Measurements from ENCODE around the gene SLC19A2. TPM values are rescaled to one million over a fixed set of nuclear protein-coding genes. Genes with fewer than 3 reads are reported as not detected.
"Not testable (repeated sequence)": the region's sequence is repeated elsewhere in the genome, so short reads cannot be mapped to it uniquely, and the experiment has no call there.

Gene SLC19A2
- 10 to 100 TPM in 2 of 4 donors, 1 to 10 TPM in 2; 7.2 to 14.9 (median 10.9) TPM for total RNA-seq

DNA sequence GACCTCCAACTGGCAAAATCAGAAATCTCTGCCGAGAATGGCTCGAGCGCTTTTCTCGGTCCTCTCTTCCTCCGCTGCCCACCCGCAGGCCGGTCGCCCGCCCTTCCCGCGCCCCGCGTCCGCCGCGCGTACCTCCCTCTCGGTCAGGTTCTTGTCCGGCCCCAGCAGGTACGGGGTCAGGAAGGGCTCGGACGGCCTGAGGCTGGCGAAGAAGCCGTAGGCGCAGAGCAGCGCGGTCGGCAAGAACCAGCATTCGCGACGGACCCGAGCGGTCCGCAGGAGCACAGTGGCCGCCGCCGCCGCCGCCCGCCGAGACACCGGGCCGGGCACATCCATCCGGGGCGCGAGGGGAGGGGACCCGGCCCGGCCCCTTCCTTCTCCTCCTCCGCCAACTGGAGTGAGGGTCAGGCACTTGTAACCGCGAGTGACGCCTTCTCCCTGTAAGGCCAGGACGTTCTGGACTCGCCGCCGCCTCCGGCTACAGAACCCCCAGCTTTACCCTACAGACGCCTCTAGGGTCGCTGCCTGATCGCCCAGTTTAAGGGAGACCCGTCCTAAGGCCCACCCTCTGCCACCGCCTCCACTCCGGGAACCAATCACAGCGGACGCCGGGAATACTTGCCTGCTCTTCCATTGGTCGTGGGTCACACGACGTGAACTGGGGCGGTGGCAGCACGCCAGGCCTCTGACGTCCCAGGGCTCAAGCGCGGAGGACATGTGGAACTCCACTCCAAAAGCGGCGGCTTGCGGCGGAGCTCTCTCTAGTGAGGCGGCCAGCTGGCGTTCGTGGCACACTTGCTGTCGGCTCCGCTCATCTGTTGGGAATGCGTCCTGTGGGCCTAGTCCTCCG lies at the start of gene SLC19A2:
SLC19A2 (minus strand) TSS at position 514 of the 850 bp plus-strand sequence; CDS start at position 336, 178 bp downstream.
- Histone ChIP-seq H3K9me3 (no peaks in the 10 kb centered on the region), H3K27ac (peak within 1 kb of the TSS; percentile 82 to 98 (median 95)), H3K4me1 (peaks cover 0 to 14% (median 4%) of the 10 kb centered on the region in 4 donors), H3K36me3 (no peaks in the 10 kb centered on the region), H3K27me3 (no peaks in the 10 kb centered on the region), H3K4me3 (peak within 1 kb of the TSS; percentile 68 to 89 (median 84))
- TF ChIP-seq CTCF (IDR thresholded peaks at IDR 0.05): peak in 5 of 6 experiments; percentile 10 to 52 (median 29)
- TF ChIP-seq POLR2A (IDR thresholded peaks at IDR 0.05): peak; percentile 73 to 89
- DNase-seq: peak; percentile 96 to 99 (median 99)

DNA sequence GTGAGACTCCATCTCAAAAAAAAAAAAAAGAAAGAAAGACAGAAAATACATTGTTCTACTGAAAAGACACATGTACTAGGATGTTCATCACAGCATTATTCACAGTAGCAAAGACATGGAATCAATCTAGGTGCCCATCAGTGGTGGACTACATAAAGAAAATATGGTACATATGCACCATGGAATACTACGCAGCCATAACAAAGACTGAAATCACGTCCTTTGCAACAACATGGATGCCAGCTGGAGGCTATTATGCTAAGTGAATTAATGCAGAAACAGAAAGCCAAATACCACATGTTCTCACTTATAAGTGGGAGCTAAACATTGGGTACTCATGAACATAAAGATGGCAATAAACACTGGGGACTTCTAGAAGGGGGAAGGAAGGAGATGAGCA lies 48.9 kb upstream of the SLC19A2 start:
- no peaks in the 10 kb centered on the region for H3K27me3 ChIP-seq

DNA sequence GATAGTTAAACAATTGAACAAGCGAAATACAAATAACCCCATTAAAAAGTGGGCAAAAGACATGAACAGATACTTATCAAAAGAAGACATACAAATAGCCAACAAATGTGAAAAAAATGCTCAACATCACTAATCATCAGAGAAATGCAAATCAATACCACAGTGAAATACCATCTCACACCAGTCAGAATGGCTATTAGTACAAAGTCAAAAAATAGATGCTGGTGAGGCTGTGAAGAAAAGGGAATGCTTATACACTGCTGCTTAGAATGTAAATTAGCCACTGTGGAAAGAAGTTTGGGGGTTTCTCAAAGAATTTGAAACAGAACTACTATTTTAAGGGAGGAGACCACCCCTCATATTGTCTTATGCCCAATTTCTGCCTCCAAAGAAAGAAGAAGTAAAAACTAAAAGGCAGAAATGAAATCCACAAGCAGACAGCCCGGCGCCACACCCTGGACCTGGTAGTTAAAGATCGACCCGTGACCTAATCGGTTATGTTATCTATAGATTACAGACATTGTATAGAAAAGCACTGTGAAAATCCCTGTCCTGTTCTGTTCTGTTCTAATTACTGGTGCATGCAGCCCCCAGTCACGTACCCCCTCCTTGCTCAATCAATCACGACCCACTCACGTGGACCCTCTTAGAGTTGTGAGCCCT lies 47.9 kb upstream of the SLC19A2 start:
- H3K4me1 ChIP-seq, H3K36me3 ChIP-seq, H3K9me3 ChIP-seq, H3K27ac ChIP-seq, H3K27me3 ChIP-seq, H3K4me3 ChIP-seq: not testable (repeated sequence)
- DNase-seq: peak in 1 of 3 donors; percentile 57

More for the DNA sequence above, 48.9 kb upstream of the SLC19A2 start:
- H3K9me3 ChIP-seq: no peaks in the 10 kb centered on the region
- H3K27ac ChIP-seq: no peak overlapping the region
- no peaks in the 10 kb centered on the region for H3K36me3 ChIP-seq
- TF ChIP-seq CTCF (IDR thresholded peaks at IDR 0.05): no peak
- no peak for TF ChIP-seq POLR2A (IDR thresholded peaks at IDR 0.05)
- DNase-seq: no peak
- no peak overlapping the region for H3K4me3 ChIP-seq
- H3K4me1 ChIP-seq: no peaks in the 10 kb centered on the region

DNA sequence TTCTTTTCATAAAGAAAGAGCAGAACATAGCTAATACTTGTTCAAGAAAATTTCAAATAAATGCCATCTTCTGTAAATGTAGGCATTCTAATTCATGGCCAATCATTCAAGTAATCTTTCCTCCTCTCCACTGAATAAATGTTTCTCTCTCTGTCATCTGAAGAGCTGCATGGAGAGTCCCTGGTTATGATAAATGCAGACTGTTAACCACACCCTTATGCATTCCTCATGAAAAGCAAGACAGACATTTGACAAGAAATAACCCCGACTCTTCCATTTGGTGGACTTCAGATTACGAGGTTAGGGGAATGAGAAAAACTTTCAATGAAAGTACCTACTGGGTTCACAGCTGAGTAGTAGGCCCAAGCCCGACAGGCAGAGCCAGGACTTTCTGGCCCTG lies 44.7 kb upstream of the SLC19A2 start:
- H3K9me3 ChIP-seq: no peaks in the 10 kb centered on the region
- no peak for DNase-seq
- no peak overlapping the region for H3K27ac ChIP-seq
- H3K27me3 ChIP-seq: no peaks in the 10 kb centered on the region
- peaks cover 0 to 15% (median 0%) of the 10 kb centered on the region in 4 donors for H3K4me1 ChIP-seq
- H3K4me3 ChIP-seq: no peak overlapping the region
- TF ChIP-seq CTCF (IDR thresholded peaks at IDR 0.05) (no peak), POLR2A (IDR thresholded peaks at IDR 0.05) (no peak)
- H3K36me3 ChIP-seq: no peaks in the 10 kb centered on the region

- TF ChIP-seq CTCF (IDR thresholded peaks at IDR 0.05) (no peak), POLR2A (IDR thresholded peaks at IDR 0.05) (no peak)
- peak overlapping the region in 3 of 4 donors; percentile 49 to 77 (median 62) for H3K27ac ChIP-seq
- H3K4me3 ChIP-seq: peak overlapping the region in 2 of 4 donors; percentile 1 to 4
- DNase-seq: peak in 1 of 3 donors; percentile 83
- no peaks in the 10 kb centered on the region for H3K9me3 ChIP-seq
- peaks cover 0 to 15% (median 0%) of the 10 kb centered on the region in 4 donors for H3K4me1 ChIP-seq
- no peaks in the 10 kb centered on the region for H3K27me3 ChIP-seq
- H3K36me3 ChIP-seq: no peaks in the 10 kb centered on the region
Observed at GRCh38 chr1:169529068-169529642, 43.4 kb upstream of the SLC19A2 start.

Data from Peyer's patch (tissue), 4 donors.